GM04503 (cell line): Measurements from ENCODE around the gene PCDH9.

Source experiments
- DNase-seq: peaks from one replicate; pipeline ENCODE4 v3.0.0-alpha.2; 2012; ENCODE audit warnings: low read depth

The PCDH9 gene

DNA sequence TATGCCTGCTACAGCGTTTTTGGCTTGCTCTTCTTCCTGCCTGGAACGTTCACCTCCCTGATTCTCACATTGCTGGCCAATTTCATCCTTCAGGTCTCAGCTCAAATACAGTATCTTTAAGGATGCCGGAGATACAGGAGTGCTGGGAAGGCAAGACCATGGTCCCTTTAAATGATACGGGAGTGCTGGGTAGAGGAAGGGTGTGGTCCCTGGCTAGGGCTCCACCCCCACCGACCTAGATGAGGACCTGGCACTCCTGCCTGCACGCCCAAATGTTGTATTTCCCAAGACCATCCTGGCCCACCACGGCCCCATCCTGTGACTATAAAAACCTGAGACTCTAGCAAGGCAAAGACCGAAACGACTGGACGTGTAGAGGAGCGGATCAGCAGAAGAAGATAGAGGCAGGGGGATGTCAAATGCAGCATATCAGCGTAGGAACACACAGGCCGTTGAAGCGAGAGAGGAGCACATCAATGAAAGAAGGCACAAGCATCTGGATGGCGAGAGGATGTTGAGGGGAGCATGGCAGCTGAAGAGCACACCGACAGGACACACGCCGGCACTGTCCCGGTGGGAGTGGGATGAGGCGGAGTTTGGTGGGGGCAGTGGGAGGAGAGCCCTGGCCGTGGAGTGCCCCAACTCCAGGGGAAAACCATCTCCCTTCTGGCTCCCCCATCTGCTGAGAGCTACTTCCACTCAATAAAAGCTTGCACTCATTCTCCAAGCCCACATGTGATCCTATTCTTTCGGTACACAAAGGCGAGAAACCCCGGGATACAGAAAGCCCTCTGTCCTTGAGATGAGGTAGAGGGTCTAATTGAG lies 74.0 kb downstream of the PCDH9 start:
- no peak for DNase-seq

DNA sequence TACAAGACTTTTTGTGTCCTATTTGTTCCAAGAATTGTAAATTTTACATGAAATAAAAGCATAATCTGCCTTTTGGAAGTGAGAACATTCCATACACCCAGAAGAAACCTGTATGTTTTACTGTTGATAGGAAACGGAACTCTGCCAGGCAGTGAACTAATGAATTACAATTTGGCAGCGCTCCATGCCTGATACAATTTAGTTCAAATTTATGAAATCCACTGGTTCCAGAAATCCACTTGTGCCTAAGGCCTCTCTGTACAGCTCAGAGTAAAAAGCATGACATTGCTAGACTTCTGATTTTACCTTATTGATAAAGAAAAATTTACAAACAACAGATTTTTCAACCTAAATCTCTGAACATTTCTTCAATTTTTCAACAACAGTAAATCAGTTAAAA lies 78.1 kb downstream of the PCDH9 start:
- DNase-seq: no peak

DNA sequence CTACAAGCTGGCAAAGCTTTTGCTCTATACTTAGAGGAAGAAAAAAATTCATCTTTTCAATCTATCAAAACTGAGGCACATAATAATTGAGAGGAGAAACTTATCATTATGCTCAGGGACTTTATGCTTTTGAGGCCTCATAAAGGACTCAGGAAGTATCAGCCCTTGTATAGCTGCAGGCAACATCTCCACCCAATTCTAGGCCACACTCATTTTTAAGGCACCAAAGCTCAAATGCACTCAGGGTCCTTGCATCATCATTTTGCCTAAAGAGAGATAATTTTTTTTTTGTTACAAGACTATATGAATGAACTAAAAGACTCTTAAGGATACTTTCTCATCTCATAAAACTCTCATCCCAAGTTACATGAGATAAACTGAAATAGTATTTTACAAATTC lies 78.5 kb downstream of the PCDH9 start:
- DNase-seq: no peak

DNA sequence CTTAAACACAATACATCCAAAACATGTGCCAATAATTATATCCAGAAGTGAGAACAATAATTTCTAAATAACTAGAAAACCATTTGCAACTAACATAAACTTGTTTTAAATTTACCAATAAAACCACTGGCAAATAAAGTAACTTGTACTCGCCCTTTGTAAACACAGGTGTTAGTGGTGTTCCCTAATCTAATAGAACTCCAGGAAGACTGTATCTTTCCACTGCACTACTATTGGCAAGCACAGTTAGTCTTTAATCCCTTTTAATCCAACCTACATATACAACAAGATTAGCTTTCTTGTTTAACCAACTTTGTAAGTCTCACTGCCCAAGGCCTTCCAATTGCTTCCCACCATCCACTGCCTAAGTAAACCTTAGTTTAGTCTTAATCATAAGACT lies 79.5 kb downstream of the PCDH9 start:
- no peak for DNase-seq

DNA sequence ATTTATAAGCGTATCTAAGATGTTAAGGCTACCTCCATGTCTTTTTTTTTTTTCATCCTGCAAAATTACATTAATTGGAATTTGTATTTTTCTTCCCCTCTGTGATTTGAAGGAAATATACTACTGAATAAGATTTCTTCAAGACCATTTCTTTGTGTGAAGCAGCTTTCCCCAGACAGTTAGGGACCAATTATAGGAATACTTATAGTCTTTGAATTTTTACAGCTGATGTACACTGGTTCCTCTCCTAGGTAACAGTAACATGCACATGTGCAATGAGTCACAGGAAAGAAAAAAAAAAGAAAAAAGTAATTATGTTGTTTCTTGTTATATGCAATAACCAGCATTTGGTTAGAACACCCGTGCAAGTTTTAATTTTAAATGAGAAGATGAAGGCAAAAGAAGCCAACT lies 82.0 kb downstream of the PCDH9 start:
- DNase-seq: peak; percentile 1

DNA sequence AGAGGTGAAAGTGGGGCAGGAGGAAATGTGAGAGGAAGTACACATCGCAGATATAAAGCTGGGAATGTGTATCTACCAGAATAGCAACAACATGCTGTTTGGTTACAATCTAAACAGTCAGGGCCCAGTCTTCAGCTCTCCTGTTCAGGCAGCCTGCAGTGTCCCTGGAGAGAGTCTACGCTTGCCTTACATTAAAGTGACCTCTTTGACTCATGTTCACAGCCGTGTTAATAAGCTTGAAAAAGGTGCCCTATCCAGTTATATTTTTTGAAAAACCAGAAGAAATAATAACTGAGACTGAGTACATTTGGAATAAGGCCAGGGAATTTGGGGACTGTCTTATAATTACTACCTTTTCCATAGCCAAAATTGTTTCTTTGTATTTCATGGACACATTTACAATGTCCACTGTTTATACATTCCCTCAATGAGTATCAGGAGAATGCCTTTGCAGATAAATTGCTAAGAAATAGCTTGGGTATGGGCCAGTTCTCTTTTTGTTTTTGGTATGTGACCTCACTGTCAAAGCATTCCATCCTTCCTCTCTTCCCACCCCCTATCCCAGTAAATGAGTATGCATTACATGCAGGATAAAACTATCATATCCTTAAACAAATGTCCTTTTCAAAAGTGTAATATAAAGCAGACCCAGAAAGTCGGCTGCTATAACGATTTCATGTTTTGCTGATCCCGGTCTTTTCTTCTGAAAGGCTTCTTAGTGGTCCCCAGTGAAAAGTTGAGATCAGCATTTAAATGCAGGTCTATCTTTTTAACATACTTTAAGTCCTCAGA lies 82.6 kb downstream of the PCDH9 start:
- peak; percentile 2 for DNase-seq

DNA sequence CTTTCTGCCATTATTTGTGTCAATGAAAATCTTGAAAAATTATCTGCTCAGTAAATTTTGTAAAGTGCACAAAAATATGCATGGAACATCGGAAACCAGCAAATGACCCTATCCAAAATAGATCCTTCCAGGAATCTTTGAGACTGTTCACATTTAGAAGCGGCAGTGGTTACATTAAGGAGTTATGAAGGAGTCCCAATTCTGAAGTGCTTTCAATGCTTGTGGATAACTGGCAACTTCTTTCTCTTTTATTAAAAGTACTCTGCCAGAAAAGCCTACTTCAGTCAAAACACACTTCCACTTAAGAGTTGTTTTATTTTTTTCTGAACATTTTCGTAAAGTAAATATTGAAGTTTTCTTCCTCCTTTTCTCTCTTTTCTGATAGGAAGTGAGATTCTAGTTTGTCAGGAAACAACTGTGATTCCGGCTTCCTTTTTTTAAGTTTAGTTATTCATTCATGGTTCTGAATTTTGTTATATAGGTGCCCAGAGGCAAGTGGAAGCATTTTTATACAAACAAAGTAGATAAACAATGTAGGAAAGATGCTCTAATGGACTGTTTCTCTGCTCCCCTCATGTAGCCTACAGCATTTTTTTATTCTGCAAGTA lies 83.5 kb downstream of the PCDH9 start:
- no peak for DNase-seq

DNA sequence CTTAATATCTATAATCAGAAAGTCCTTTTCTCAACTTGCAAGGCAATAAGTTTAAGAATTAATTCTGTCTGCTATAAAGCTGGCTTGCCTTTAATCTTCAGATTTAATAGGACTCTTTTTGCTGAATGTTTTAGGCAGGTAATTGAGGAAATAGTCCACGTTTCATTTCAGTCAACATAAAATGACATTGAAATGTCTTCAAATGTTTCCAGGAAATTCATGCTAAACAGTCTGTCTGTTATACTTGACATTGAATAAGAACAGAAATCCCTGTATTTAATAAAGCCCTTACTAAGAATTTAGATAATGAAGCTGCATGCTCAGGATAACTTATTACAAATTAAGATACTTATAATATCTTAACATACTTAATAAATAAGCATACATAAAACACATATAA lies 84.2 kb downstream of the PCDH9 start:
- no peak for DNase-seq

DNA sequence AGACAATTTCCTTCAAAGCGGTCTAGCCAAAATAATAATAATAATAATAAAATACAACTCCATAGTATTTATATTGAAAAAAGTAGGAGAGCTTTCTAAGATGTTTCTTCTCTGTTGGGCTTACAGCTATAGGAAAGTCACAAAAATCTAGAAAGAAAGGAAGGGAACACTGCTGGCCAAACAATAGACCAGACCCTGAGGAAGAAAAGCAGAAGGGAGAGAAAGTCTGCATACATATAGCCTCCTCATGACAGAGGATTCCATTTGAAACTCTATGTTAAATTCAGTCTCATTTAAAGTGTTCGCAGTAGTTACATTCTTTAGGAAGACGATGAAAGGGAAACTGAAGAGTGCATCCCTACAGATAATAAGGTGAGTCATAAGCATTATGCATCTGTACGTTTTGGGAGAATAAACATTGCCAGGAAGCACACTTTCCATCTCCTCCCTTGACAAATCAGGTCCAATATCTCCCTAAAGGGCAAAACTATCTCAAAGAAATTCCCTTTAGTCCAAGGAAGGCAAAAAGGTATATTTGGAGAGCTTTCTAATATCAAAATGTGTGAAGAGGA lies 86.5 kb downstream of the PCDH9 start:
- DNase-seq: no peak

DNA sequence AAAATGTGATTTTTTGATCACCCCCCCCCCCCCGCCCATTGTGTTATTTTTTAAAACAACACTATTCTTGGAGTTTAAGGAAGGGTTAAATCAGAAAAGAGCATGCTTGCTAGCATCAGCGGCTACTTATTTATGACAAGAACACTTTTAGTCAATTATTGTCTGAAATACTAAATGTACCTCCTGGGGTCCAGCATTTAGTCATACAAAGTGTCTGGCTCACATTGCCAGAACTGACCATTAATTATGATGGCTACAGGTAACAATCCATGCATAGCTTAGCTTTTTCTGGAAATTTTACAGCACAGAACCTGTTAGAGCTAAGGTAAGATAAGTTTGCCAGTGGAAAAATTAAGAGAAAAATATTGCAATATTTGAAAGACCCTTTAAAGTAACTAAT lies 90.1 kb downstream of the PCDH9 start:
- DNase-seq: no peak

DNA sequence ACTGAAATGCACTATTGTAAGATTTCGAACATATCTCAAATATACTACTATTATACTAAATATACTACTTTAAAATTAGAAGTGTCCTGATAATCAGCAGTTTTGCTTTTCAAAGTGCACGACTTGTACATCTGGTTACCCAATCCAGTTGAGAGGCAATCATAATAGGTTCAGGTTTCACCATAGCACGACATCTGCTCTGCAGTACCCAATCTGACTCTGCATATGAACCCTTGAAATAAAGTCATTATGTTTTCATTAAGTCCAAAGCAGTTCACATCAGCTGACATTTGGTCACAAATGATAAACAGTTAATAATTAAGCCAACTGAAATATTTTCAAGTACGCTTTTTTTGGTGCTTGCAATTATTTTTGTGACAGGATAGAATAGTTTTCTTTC lies 90.6 kb downstream of the PCDH9 start:
- no peak for DNase-seq

DNA sequence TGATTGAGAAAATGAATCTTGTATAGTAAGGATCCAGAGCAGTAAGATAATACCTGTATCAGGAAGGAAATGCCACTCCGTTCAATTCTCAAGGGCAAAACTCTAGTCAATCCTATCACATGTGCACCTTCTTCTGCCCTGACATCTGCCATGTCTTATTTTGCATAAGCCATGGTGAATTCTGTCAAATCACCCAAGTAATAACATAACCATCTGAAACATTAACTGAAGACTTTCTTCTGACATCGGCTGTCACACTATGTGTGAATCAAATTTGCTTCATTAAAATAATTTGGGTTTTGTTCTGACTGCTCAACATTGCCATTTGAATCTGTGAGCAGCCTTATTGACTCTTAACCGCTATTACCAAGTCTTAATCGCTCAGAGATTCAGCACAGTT lies 91.2 kb downstream of the PCDH9 start:
- no peak for DNase-seq

DNA sequence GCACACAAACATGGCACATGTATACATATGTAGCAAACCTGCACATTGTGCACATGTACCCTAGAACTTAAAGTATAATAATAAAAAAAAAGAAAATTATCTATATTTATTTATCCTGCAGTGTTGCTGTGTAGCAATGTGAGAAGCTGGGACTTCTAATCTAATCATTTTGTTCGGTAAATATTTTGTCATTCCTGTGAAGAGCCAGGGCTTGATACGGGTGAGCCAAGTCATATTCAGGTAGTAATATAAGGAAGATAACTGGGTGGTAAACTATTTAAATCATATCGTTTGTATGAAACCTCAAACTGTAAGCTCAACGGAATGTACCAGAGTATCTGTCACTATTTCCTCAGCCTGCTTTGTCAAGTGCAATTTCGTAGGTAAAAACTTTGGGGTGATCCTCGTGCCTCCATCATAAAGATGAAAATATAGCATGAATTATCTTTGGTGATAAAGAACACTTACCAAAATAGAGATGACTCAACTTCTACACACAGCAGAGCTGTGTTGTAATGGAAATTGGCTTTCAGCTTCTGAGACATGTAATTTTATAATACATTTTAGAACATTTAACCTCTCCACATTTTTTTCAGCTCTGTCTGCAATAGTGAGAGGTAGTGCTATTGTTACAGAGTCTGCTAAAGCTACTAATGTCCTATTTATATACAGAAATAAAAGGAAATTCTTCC lies 92.9 kb downstream of the PCDH9 start:
- no peak for DNase-seq

DNA sequence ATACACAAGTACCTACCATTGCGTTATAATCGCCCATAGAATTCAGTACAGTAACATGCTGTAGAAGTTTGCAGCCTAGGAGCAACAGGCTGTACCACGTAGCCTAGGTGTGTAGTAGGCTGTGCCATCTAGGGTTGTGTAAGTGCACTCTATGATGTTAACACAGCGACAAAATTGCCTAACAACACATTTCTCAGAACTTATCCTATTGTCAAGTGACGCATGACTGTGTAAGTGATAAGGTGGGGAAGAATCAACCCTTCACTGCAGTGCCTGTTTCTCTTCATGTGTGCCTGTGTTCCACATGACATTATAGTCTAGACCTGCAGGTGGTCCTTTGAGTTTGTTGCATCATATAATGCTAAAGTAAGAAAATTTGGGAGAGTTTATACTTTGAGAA lies 94.0 kb downstream of the PCDH9 start:
- no peak for DNase-seq

DNA sequence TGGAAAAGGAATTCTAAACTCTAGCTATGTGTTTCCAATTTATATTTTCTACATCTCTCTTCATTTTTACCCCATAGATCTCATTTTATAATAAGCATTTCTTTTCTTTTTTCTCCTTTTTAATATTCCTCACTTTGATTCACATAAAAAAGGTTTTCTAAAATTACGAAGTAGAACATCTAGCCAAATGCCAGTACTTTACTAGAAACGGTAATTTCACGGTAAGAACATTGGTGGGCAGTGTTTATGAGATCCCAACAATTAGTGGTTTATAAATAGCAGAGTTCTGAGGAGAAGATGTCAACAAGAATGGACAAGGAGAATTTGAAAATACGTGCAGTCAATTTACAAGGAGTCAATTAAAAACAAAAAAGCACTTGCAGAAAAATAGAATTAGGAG lies 94.8 kb downstream of the PCDH9 start:
- no peak for DNase-seq

DNA sequence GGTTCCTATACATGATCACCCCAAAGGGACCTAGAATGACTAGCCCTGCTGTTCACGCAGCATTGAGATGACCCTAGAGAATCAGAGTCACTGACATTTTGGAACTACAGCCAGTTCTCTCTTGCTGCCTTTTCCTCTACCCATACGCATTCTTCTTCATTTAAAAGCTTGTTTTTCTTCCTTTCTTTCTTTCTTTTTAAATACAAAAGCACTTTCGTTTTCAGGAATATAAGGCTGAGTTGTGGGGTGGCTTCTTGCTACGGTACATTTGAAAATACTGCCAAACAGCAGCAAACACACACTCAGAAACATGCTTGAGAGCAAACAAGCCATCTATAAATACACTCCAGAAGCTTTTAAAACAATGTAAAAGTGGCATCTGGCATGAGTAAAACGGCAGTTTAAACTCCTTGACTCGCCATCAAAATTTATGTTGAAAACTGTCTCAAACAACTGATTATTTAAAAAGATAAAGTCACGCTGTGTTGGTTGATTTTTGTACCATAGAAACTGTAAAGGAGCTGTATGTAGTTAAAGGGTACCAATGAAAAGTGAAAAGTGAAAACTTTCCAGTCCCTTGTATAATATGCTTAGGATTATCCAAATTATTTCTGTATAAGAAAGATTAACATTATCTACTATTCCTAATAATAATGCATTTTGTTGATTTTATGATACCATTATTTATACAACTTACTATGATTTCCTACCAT lies 95.6 kb downstream of the PCDH9 start:
- no peak for DNase-seq

DNA sequence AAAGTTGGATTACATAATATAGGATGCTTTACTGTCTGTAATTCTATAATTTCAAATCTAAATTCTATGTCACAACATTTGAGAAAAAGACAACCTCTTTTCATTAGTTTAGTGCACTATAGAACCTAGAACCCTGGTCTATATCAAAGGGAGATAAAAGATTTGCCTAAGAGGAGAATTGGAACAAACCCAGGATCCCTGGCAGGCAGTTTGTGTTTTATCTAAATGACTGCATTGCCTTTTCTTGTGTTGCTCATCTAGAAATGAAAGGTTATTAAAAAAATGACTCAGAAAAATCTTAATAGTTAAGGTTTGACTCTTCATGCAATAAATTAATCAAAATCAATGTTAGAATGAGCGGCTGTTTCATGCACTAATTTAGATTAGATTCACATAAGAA lies 96.7 kb downstream of the PCDH9 start:
- no peak for DNase-seq

DNA sequence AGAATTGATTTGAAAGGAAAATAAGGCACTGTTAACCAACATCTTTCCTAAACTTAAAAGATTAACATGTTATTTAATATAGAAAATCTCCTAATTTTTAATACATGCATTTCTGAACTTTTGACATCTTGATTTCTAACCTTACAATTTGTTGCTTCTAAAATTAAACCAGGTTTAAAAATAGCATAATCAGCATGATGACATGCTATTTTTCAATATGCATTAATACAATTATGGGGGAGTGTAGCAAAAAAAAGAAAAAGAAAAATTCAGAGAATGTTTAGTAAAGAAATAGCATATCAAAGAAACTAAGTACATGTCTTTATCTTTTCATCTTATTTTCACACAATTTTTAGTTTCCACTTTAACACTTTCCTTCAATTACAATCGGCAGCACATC lies 98.7 kb downstream of the PCDH9 start:
- no peak for DNase-seq

DNA sequence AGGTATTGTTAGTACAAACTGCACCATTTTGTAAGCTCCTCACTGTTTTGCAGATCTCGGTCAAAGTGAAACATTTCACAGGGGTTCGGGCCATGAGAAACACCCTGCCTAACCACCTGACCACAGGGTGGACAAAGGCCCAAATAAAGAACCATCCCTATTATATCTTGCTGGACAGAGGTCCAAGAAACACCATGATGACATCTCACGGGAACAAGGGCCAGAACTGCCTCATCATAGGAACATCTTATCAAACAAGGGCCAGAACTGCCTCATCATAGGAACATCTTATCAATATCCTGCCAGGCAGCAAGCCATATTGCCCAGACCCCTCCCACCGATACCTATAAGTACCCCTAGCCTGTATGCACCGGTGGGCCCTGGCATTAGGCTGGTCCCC lies 99.7 kb downstream of the PCDH9 start:
- no peak for DNase-seq

DNA sequence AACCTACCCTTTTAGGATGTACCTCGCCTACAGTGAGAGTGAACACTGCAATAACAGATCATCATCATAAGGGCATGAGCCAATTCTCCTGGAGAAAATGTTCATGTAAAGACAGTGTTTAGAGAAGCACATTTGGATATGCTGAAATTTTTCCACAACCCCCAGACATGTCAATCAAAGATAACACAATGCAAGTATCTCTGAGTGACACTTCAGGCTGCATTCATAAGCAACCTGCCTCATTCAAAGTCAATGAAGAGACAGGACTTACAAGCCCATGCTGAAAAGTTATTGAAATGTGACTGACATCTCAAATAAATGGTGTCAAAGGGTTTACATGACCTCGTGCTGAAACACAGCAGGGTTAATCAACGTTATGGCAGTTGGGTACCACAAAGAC lies 102.0 kb downstream of the PCDH9 start:
- DNase-seq: no peak

DNA sequence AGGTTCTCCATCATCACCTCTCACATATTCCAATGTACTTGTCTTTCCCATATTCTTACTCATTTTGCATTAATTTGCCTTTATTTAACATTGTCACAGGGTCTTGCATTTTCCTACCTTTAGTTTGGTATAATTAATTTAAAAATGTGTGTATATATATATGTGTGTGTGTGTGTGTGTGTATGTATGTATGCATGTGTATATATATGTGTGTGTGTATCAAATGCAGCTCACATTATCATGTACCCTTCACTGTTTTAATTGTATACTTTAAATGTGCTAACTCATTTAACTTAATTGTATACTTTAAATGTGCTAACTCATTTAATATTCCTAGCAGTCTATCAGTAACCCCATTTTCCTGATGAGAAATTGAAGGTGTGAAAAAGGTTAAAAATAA lies 104.5 kb downstream of the PCDH9 start:
- no peak for DNase-seq

DNA sequence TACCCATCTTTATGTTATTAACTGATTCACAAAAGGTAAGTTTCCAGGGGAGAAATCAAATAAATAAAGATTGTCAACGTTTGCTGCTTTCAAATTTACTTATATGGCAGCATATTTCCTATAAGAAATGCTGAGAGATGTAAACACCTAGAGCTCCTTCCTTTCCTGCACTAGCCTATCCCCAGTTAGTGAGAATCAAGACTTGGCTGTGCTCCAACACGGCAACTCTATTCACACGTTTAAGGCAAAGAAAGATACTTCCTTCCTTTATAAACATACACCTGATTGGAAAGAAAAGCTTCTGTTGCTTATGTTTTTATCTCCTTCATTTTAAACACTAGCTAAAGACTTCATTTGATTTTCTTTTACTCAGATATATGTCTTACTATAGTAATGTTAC lies 107.0 kb downstream of the PCDH9 start:
- no peak for DNase-seq
